Psoas muscle (tissue), 8 donors: ENCODE data around the gene S100A6. TPM values are rescaled to one million over a fixed set of nuclear protein-coding genes. Genes with fewer than 3 reads are reported as not detected.
"Not testable (repeated sequence)": the region's sequence is repeated elsewhere in the genome, so short reads cannot be mapped to it uniquely, and the experiment has no call there.

Experiments used
- ATAC-seq, 4 donors: fragments of 200-7000 bp; cut with Tn5 transposase; one replicate each; pipeline ENCODE4 v1.9.1; 2020; ENCODE audit warnings: moderate library complexity in 3 of 4, mild to moderate bottlenecking in 2 of 4
- DNase-seq, 2 donors: peaks; one replicate each; pipeline ENCODE4 v3.0.0-alpha.2; 2020
- H3K27ac ChIP-seq: fragments of 200-600 bp; one replicate; pipeline ENCODE4 v1.8.0; 2022
- H3K27me3 ChIP-seq, 3 donors: fragments of 200-600 bp in 1 of 3; one replicate each; pipeline versions ENCODE4 v1.6.1 to v1.8.0; 2013 to 2022; ENCODE audit warnings: low read length in 2 of 3, mild to moderate bottlenecking in 2 of 3, moderate library complexity in 1 of 3; ENCODE audit not compliant: insufficient read depth in 3 of 3
- H3K36me3 ChIP-seq, 2 donors: fragments of 200-600 bp in 1 of 2; one replicate each; pipeline versions ENCODE4 v1.6.1 to v1.8.0; 2013 to 2022; ENCODE audit warnings: low read depth in 1 of 2, mild to moderate bottlenecking in 1 of 2, moderate library complexity in 1 of 2; ENCODE audit not compliant: insufficient read depth in 1 of 2
- H3K4me1 ChIP-seq: fragments of 200-600 bp; one replicate; pipeline ENCODE4 v1.8.0; 2022
- H3K4me3 ChIP-seq: fragments of 200-600 bp; one replicate; pipeline ENCODE4 v1.8.0; 2022; ENCODE audit warnings: mild to moderate bottlenecking
- H3K9me3 ChIP-seq: fragments of 200-600 bp; one replicate; pipeline ENCODE4 v1.8.0; 2022
- CTCF ChIP-seq: fragments of 200-600 bp; IDR thresholded peaks from one replicate; pipeline ENCODE4 v1.8.0; 2022; ENCODE audit warnings: antibody characterized with exemption
- WGBS, 3 donors: extraction: QIAGEN DNeasy Blood & Tissue Kit; methylation state at CpG; one replicate each; pipeline versions ENCODE4 v1.1.6 to v1.1.7; 2013; 5-methylcytosine and 5-hydroxymethylcytosine counted together
- intact Hi-C, 2 donors: fragments of 100-400 bp; cut with DNase I; formaldehyde crosslinking; loops; one replicate each; pipeline versions ENCODE4 v1.11.0 to v1.14.2; 2022
- long read RNA-seq, 2 donors: library from polyadenylated mRNA; unstranded; transcript quantifications; one replicate each; pipeline ENCODE4 v2.0.0, GENCODE V29; 2021
- polyA plus RNA-seq, 3 donors: library from polyadenylated mRNA; stranded (reverse); fragments of 200-250 nt; gene quantifications; one replicate each; pipeline ENCODE4 v1.2.3, GENCODE V29; 2013
- total RNA-seq, 4 donors: library from RNA; stranded (reverse); fragmentation: NEBNext Ultra II Directional in 2 of 4; extraction: Animal tissue kit (Norgen Biotek cat#: 25700) in 2 of 4; gene quantifications; one replicate each; pipeline versions ENCODE4 v1.2.1 to v1.2.4, GENCODE V29; 2021 to 2023
- donor health status: healthy with polysubstance abuse.
- donor health status: DM: no; HTN: no; CAD: no; lungs with moderate emphysema.
- donor health status: Bipolar disorder and iron deficiency.
- donor health status: healthy.
- donor health status: DM: yes; HTN: yes; CAD: no.
- donor health status: DM: no; HTN: no; CAD: no.
- donor health status: DM: no; HTN: no; CAD: no.
- donor health status: DM: yes; HTN: yes; CAD: no.

Gene S100A6
- total RNA-seq: 100 to 1,000 TPM in 3 of 4 donors, 10 to 100 TPM in 1; 78.5 to 420 (median 150) TPM
- 100 to 1,000 TPM; 295 to 506 (median 467) TPM for polyA plus RNA-seq
- long read RNA-seq, donor 1, transcript S100A6-201 (3 exons, 665 nt): major isoform, 25 of 26 reads
- long read RNA-seq, donor 1, partial matches to known transcripts: 1 of 26 reads
- long read RNA-seq, donor 1, other reads (novel, unspliced or antisense): 0 of 26 reads
- long read RNA-seq, donor 2, transcript S100A6-201 (3 exons, 665 nt): major isoform, 53 of 57 reads
- long read RNA-seq, donor 2, partial matches to known transcripts: 0 of 57 reads
- long read RNA-seq, donor 2, other reads (novel, unspliced or antisense): 1 of 57 reads

- Histone ChIP-seq H3K27ac (peak within 1 kb of the TSS; percentile 75), H3K4me1 (peaks cover 12% of the 10 kb centered on the region), H3K36me3 (no peaks in the 10 kb centered on the region), H3K9me3 (no peaks in the 10 kb centered on the region), H3K27me3 (peaks cover 0 to 12% (median 0%) of the 10 kb centered on the region in 3 donors), H3K4me3 (peak within 1 kb of the TSS; percentile 77)
- intact Hi-C loops: no loop called here
- no peak for TF ChIP-seq CTCF
- ATAC-seq (peak; percentile 31 to 54 (median 42)), DNase-seq (peak; percentile 72 to 78)
- WGBS, 3 donors: 14 to 26% (median 17%) methylated on average over 15 to 18 of the region's 18 CpGs
These were observed at the start of gene S100A6 for GRCh38 chr1:153535242-153536011. S100A6 (minus strand) TSS chr1:153535991; CDS start chr1:153535339, 652 bp downstream.

DNA sequence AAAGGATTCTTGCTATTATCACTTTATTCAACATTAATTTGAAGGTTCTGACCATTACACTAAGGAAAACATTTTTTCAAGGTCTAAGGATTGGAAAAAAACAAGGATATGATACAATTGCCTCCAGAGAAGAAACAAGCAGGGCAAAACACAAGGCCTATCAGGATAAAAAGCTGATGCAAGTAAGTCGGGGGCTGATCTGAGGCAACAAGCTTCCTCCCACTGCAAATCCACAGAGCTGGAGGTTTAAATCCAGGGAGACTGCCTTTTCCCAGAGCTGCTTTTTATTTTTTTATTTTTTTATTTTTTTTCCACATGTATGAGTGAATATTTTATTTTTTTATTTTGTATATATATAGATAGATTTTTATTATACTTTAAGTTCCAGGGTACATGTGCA lies 49.2 kb upstream of the S100A6 start:
- H3K36me3 ChIP-seq: no peaks in the 10 kb centered on the region
- DNase-seq: no peak
- H3K4me3 ChIP-seq: no peak overlapping the region
- H3K9me3 ChIP-seq: no peaks in the 10 kb centered on the region
- intact Hi-C loops: no loop called here
- H3K27me3 ChIP-seq: no peaks in the 10 kb centered on the region
- TF ChIP-seq CTCF: no peak
- WGBS, 3 donors: 88 to 100% (median 93%) methylated on average over 1 of the region's 1 CpG
- no peak for ATAC-seq
- H3K4me1 ChIP-seq: no peaks in the 10 kb centered on the region
- H3K27ac ChIP-seq: no peak overlapping the region

DNA sequence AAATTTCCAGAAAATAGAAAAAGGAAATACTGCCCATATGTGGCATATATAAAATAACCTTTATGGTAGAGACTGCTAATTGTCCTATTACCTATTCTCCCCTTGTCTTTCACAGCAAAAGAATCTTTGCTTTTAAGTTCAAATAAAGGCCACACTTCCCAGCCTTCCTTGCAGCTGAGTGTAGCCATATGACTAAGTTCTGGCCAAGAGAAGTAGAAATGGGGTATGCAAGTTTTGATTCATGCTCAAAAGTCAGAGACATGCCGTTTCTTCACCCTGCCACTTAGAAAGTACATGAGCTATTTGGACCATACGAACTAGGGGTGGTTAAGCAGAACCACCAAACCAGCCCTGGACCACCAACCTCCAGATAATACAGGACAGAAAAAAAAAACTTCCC lies 48.2 kb upstream of the S100A6 start:
- Histone ChIP-seq H3K36me3 (no peaks in the 10 kb centered on the region), H3K27ac (no peak overlapping the region), H3K27me3 (no peaks in the 10 kb centered on the region), H3K4me1 (no peaks in the 10 kb centered on the region), H3K4me3 (no peak overlapping the region), H3K9me3 (no peaks in the 10 kb centered on the region)
- 77 to 81% (median 80%) methylated on average over 2 of the region's 2 CpGs for whole genome bisulfite sequencing, 3 donors
- no peak for TF ChIP-seq CTCF
- intact Hi-C loops: no loop called here
- DNase-seq (no peak), ATAC-seq (no peak)

DNA sequence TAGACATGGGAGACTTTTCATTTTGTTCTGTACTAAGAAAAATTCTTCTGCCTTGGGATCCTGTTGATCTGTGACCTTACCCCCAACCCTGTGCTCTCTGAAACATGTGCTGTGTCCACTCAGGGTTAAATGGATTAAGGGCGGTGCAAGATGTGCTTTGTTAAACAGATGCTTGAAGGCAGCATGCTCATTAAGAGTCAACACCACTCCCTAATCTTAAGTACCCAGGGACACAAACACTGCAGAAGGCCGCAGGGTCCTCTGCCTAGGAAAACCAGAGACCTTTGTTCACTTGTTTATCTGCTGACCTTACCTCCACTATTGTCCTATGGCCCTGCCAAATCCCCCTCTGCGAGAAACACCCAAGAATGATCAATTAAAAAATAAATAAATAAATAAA lies 47.7 kb upstream of the S100A6 start:
- DNase-seq, H3K27ac ChIP-seq, H3K4me3 ChIP-seq, H3K36me3 ChIP-seq, H3K27me3 ChIP-seq, ATAC-seq, H3K9me3 ChIP-seq, intact Hi-C loops, H3K4me1 ChIP-seq: not testable (repeated sequence)
- WGBS, 3 donors: 88 to 95% (median 92%) methylated on average over 2 to 3 of the region's 3 CpGs

GRCh38 chr1:153582836-153583235 lies 47.0 kb upstream of the S100A6 start:
- H3K36me3 ChIP-seq, H3K27ac ChIP-seq, intact Hi-C loops, H3K27me3 ChIP-seq, H3K4me3 ChIP-seq, ATAC-seq, H3K9me3 ChIP-seq, H3K4me1 ChIP-seq, DNase-seq: not testable (repeated sequence)
- WGBS, 3 donors: 93 to 97% (median 94%) methylated on average over 24 to 34 of the region's 34 CpGs
